ENCODE measurements around the gene CYSTM1. TPM values are rescaled to one million over a fixed set of nuclear protein-coding genes. Genes with fewer than 3 reads are reported as not detected.

Gene CYSTM1
- total RNA-seq, 2 experiments from 2014 or later, result 22.3 to 25.1 TPM

DNA sequence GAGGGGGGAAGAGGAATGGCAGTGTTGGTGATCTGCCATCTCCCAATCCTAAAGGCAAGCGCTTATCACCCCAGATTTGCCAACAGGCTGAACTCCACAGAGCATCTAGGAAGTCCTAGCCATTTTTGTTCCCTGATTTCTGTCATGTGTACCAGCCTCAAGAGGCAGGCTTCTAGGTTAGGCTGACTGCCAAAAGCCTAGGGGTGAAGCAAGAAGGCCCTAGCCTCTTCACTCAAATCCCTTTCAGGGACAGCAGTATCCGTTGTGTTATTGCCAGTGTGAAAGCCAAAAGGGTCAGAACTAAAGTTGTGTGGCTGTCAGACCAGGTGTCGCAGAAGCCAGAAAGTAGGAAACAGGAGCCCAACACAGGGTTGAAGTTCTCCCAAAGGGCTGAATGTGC is 34.6 kb upstream of the CYSTM1 start:
- Mint-ChIP-seq H3K4me3 (no peak overlapping the region), H3K36me3 (ENCODE audit: low read depth) (no peaks in the 10 kb centered on the region), H3K27ac (no peak overlapping the region), H3K4me1 (ENCODE audit: low read depth) (peaks cover 9% of the 10 kb centered on the region), H3K27me3 (ENCODE audit: low read depth) (peaks cover 8% of the 10 kb centered on the region), H3K9me3 (no peaks in the 10 kb centered on the region)
- intact Hi-C loops (cut with micrococcal nuclease), result loop anchor here (10.0 kb wide), 1 partner anchor 904 kb away; no protein-coding TSS in a partner anchor
- DNase-seq, result no peak
- CTCF ChIA-PET, result interaction anchor here (1.3 to 4.6 kb wide), 3 partner anchors 11 to 67 kb away, joined by 3 to 16 read pairs (median 5); no protein-coding TSS in a partner anchor

DNA sequence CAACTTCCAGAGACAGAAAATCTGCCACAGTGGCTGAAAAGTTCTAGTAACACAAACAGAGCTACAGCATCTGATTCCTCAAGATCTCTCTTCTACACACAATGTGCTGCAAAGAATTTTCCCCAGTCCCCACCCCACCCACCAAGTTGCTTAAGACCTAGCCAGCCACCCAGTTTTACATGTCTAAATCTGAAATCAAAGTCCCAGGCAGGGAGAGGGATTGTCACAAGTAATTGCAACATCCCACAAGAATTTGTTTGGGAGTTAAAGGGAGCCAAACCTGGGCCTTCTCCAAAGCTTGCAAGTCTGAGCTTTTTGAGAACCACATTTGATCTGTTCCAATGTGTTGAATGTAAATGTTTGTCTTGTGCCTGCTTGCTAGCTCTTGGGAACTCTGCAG is 33.7 kb upstream of the CYSTM1 start:
- no peak for DNase-seq
- intact Hi-C loops (cut with micrococcal nuclease), result loop anchor here (10.0 kb wide), 1 partner anchor 904 kb away; no protein-coding TSS in a partner anchor
- Mint-ChIP-seq H3K27ac (no peak overlapping the region), H3K36me3 (ENCODE audit: low read depth) (no peaks in the 10 kb centered on the region), H3K4me1 (ENCODE audit: low read depth) (peaks cover 14% of the 10 kb centered on the region), H3K9me3 (no peaks in the 10 kb centered on the region), H3K27me3 (ENCODE audit: low read depth) (peaks cover 11% of the 10 kb centered on the region), H3K4me3 (no peak overlapping the region)
- CTCF ChIA-PET, result interaction anchor here (0.7 to 6.6 kb wide), 6 partner anchors 9 to 67 kb away, joined by 3 to 80 read pairs (median 3); no protein-coding TSS in a partner anchor

DNA sequence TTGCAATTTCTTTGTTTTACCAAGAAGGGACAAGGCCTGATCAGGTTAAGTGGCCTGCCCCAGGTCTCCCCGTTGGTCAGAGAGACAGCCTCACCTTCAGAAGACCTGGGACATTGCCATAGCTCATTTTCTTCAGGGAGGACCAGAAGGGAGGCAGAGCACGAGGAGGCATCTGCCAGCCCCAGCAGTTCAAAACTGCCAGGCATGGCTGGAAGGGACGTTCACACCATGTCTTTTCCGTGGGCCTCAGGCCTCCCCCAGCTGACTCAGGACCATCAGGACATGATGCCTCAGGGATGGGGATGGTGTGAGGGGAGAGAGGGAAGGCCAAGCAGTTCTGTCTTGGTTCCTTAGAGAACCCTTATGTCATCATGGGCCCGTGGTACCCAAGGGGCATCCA is 32.7 kb upstream of the CYSTM1 start:
- no peak for DNase-seq
- peaks cover 15% of the 10 kb centered on the region for H3K4me1 Mint-ChIP-seq (ENCODE audit: low read depth)
- H3K36me3 Mint-ChIP-seq (ENCODE audit: low read depth), result no peaks in the 10 kb centered on the region
- no peak overlapping the region for H3K27ac Mint-ChIP-seq
- CTCF ChIA-PET, result interaction anchor here (0.6 to 6.6 kb wide), 10 partner anchors 10 to 243 kb away, joined by 3 to 80 read pairs (median 4); no protein-coding TSS in a partner anchor
- H3K4me3 Mint-ChIP-seq, result no peak overlapping the region
- no peaks in the 10 kb centered on the region for H3K9me3 Mint-ChIP-seq
- peaks cover 18% of the 10 kb centered on the region for H3K27me3 Mint-ChIP-seq (ENCODE audit: low read depth)
- intact Hi-C loops (cut with micrococcal nuclease), result loop anchor here (10.0 kb wide), 1 partner anchor 903 kb away; no protein-coding TSS in a partner anchor

DNA sequence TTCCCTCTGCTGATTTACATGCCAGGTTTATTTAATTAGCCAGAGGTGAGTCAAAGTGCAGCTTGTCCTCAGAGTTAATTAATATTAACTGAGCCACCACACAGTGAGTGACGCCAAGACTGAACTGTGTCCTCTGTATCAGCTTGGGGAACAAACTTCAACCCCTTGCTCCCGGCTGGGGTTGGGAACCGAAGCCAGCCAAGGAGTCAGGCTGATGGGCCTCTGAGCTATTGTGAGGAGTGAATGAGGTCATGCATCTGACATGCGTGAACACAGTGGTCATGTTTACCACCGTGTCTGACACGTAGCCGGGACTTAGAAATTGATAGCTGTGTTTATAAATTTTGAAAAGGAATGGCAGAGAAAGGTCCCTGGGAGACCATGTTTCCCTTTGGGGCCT is 32.1 kb upstream of the CYSTM1 start:
- no peaks in the 10 kb centered on the region for H3K36me3 Mint-ChIP-seq (ENCODE audit: low read depth)
- no peak overlapping the region for H3K27ac Mint-ChIP-seq
- CTCF ChIA-PET, result interaction anchor here (0.6 to 6.6 kb wide), 11 partner anchors 8 to 209 kb away, joined by 3 to 80 read pairs (median 24); no protein-coding TSS in a partner anchor
- no peak for DNase-seq
- no peak overlapping the region for H3K4me3 Mint-ChIP-seq
- intact Hi-C loops (cut with micrococcal nuclease), result loop anchor here (10.0 kb wide), 1 partner anchor 902 kb away; no protein-coding TSS in a partner anchor
- no peaks in the 10 kb centered on the region for H3K9me3 Mint-ChIP-seq
- H3K4me1 Mint-ChIP-seq (ENCODE audit: low read depth), result peaks cover 15% of the 10 kb centered on the region
- peaks cover 19% of the 10 kb centered on the region for H3K27me3 Mint-ChIP-seq (ENCODE audit: low read depth)

DNA sequence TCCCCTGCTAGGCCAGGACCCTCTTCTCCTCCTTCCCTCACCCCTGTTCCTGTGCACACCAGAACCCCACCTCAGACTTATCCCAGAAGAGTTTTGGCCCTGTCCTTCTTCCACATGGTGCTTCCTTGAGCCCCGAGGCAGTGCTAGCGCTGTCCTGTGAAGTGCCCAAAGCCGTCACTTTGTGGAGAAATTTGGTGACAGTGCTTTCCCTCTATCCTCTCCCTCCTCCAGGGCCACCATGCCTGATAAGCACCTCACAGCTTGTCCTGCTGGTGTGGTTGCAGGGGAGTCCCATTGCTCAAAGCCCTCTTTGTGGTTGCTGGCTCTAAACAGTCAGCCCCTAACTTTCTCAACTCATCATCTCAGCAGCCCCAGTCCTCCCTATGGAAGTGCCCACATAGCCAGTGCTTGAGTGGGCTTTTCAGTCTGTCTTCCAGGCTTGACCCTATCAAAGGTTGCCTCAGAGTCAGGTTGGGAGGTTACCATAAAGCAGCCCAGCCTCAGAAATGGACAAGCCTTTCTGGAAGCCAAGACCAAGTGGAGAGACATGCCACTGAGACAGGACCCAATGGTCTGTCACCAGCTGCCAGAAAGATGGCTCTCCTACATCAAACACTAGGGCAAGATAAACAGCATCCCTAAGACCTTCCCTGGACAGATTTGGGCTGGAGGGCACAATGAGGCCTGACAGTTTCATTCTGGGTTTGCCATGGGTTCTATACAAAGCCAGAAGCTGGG is 31.3 kb upstream of the CYSTM1 start:
- no peak overlapping the region for H3K27ac Mint-ChIP-seq
- intact Hi-C loops (cut with micrococcal nuclease), result loop anchor here (1.0 to 10.0 kb wide), 4 partner anchors 14 to 901 kb away; partner anchors contain the start of gene PURA
- H3K9me3 Mint-ChIP-seq, result no peaks in the 10 kb centered on the region
- H3K4me3 Mint-ChIP-seq, result no peak overlapping the region
- H3K27me3 Mint-ChIP-seq (ENCODE audit: low read depth), result peaks cover 20% of the 10 kb centered on the region
- CTCF ChIA-PET, result interaction anchor here (0.7 to 6.6 kb wide), 21 partner anchors 9 to 208 kb away, joined by 3 to 80 read pairs (median 6); partner anchors contain the start of gene NRG2
- no peaks in the 10 kb centered on the region for H3K36me3 Mint-ChIP-seq (ENCODE audit: low read depth)
- H3K4me1 Mint-ChIP-seq (ENCODE audit: low read depth), result peaks cover 15% of the 10 kb centered on the region
- DNase-seq, result no peak

DNA sequence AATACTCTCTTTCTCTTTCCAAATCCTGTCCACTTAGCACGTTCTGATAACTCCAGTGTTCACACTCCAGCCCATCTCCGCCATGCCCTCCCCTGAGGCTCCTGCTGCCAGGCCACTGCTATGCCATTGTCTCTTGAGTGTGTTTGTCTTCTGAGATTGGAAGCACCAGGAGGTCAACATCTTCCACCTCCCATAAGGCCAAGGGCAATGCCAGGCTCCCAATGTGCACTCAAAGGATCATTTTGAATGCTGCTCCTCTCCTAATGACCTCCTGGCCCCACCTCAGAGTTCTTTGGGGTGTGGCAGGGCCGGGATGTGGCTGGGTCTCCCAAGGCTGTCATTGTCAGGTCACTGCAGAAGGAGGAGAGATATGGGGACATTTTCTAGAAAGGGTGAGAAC is 29.7 kb upstream of the CYSTM1 start:
- no peak for DNase-seq
- CTCF ChIA-PET, result interaction anchor here (0.6 to 6.6 kb wide), 22 partner anchors 11 to 176 kb away, joined by 3 to 80 read pairs (median 8); partner anchors contain the start of gene NRG2
- H3K9me3 Mint-ChIP-seq, result no peaks in the 10 kb centered on the region
- peak overlapping the region; percentile 52 for H3K4me3 Mint-ChIP-seq
- H3K36me3 Mint-ChIP-seq (ENCODE audit: low read depth), result no peaks in the 10 kb centered on the region
- intact Hi-C loops (cut with micrococcal nuclease), result loop anchor here (10.0 kb wide), 1 partner anchor 900 kb away; no protein-coding TSS in a partner anchor
- no peak overlapping the region for H3K27ac Mint-ChIP-seq
- H3K4me1 Mint-ChIP-seq (ENCODE audit: low read depth), result peaks cover 15% of the 10 kb centered on the region
- H3K27me3 Mint-ChIP-seq (ENCODE audit: low read depth), result peaks cover 20% of the 10 kb centered on the region

DNA sequence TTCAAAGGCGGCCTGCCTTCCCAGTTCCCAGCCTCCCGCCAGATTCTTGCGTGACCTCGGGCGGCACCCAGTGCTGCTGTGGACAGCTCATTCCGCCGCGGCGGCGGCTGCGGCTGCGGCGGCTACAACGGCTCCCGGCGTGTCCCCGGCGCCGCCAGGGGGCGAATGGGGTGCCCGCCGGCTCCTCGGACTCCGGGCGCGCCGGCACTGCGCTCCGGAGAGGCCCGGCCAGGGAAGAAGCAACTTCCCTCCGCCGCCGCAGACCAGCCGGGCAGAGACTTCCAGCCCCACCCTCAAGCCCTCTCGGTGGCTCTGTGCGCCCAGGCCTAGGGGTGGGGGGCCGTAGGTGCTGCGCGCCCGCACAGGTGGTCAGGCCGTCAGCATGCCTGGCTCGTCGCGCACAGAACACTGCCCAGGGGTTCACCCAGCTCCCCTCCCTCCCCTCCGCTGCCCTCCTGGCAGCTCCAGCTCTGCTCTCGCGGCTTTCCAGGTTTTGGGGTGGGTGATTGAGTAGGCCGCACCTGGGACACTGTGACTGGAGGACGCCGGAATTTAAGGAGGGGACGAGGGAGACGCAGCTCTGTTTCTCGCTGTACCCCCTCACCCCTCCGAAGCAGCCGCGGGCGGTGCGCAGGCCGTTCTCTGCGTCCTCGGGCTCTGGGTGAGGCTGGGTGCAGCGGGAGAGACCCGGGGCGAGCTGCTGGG is 29.0 kb upstream of the CYSTM1 start:
- DNase-seq, result peak; percentile 64
- Mint-ChIP-seq H3K27me3 (ENCODE audit: low read depth) (peaks cover 20% of the 10 kb centered on the region), H3K4me3 (peak overlapping the region; percentile 52), H3K4me1 (ENCODE audit: low read depth) (peaks cover 15% of the 10 kb centered on the region), H3K27ac (no peak overlapping the region), H3K36me3 (ENCODE audit: low read depth) (no peaks in the 10 kb centered on the region), H3K9me3 (no peaks in the 10 kb centered on the region)
- CTCF ChIA-PET, result interaction anchor here (0.6 to 6.6 kb wide), 20 partner anchors 11 to 198 kb away, joined by 3 to 80 read pairs (median 6); no protein-coding TSS in a partner anchor
- intact Hi-C loops (cut with micrococcal nuclease), result loop anchor here (1.0 to 10.0 kb wide), 2 partner anchors 211 to 899 kb away; no protein-coding TSS in a partner anchor

DNA sequence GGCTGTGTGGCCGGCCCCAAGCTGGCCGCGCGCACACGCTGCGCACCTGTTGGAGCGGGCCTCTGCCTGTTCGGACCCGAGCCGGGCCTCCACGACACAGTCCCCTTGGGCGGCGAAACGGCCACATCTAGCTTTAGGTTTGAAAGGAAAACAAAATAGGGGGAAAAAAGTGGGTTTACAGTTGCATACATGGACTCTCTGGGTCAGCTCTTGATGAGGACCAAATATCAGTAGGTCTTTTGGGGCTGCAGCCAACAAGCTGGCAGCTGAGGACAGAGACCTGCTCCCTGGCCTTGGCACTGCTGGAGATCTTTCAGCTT is 28.5 kb upstream of the CYSTM1 start:
- Mint-ChIP-seq H3K4me3 (peak overlapping the region; percentile 34), H3K36me3 (ENCODE audit: low read depth) (no peaks in the 10 kb centered on the region), H3K27me3 (ENCODE audit: low read depth) (peaks cover 20% of the 10 kb centered on the region), H3K9me3 (no peaks in the 10 kb centered on the region), H3K4me1 (ENCODE audit: low read depth) (peaks cover 15% of the 10 kb centered on the region), H3K27ac (no peak overlapping the region)
- intact Hi-C loops (cut with micrococcal nuclease), result loop anchor here (1.0 to 10.0 kb wide), 2 partner anchors 211 to 898 kb away; no protein-coding TSS in a partner anchor
- CTCF ChIA-PET, result interaction anchor here (1.0 to 6.6 kb wide), 13 partner anchors 10 to 197 kb away, joined by 3 to 80 read pairs (median 4); partner anchors contain the start of gene PURA
- no peak for DNase-seq

DNA sequence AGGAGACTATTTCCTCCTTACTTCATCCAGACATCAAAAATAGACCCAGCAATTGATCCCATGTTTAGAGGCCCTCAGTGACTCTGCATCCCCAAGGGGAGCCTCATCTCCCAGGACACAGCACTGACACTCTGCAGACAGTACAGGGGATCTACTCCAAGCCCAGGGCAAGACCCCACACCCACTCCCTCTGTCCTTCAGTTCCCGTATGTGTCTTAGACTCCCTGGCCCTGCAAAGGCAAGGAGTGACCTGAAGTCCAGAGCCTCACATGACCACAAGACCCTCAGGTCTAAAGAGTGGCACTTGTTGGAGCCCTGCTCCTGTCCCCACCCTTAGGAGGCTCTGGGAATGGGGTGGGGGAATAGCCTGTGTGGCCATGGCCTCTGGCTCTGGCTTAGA is 27.5 kb upstream of the CYSTM1 start:
- CTCF ChIA-PET, result interaction anchor here (0.6 to 6.6 kb wide), 8 partner anchors 9 to 196 kb away, joined by 3 to 80 read pairs (median 4); partner anchors contain the start of gene PURA
- Mint-ChIP-seq H3K27me3 (ENCODE audit: low read depth) (peaks cover 20% of the 10 kb centered on the region), H3K9me3 (no peaks in the 10 kb centered on the region), H3K27ac (no peak overlapping the region), H3K4me3 (no peak overlapping the region), H3K4me1 (ENCODE audit: low read depth) (peaks cover 15% of the 10 kb centered on the region), H3K36me3 (ENCODE audit: low read depth) (no peaks in the 10 kb centered on the region)
- no peak for DNase-seq
- intact Hi-C loops (cut with micrococcal nuclease), result loop anchor here (10.0 kb wide), 1 partner anchor 897 kb away; no protein-coding TSS in a partner anchor

DNA sequence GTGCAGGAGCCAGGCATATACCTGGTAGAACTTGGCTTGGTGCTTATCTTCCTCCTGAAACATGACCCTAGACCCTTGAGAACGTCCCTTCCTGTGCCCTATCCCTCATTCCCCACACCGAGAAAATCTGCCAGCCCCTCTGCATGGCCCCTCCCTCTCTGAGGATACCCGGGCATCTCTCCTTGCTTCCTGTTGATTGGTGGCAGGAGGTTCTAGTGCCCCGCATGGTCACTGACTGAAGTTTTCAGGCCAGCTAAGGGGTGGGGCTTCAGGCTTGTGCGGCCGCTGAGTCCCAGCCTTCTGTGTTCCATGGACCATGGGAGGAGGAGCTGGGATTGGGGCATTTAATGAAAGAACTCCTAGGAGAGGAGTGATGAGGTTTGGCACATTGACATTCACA is 26.5 kb upstream of the CYSTM1 start:
- H3K27ac Mint-ChIP-seq, result no peak overlapping the region
- peaks cover 15% of the 10 kb centered on the region for H3K4me1 Mint-ChIP-seq (ENCODE audit: low read depth)
- H3K36me3 Mint-ChIP-seq (ENCODE audit: low read depth), result no peaks in the 10 kb centered on the region
- intact Hi-C loops (cut with micrococcal nuclease), result loop anchor here (10.0 kb wide), 1 partner anchor 896 kb away; no protein-coding TSS in a partner anchor
- no peaks in the 10 kb centered on the region for H3K9me3 Mint-ChIP-seq
- CTCF ChIA-PET, result interaction anchor here (5.7 kb wide), 1 partner anchor 8 kb away, joined by 79 read pairs; no protein-coding TSS in a partner anchor
- DNase-seq, result no peak
- H3K27me3 Mint-ChIP-seq (ENCODE audit: low read depth), result peaks cover 20% of the 10 kb centered on the region
- no peak overlapping the region for H3K4me3 Mint-ChIP-seq

DNA sequence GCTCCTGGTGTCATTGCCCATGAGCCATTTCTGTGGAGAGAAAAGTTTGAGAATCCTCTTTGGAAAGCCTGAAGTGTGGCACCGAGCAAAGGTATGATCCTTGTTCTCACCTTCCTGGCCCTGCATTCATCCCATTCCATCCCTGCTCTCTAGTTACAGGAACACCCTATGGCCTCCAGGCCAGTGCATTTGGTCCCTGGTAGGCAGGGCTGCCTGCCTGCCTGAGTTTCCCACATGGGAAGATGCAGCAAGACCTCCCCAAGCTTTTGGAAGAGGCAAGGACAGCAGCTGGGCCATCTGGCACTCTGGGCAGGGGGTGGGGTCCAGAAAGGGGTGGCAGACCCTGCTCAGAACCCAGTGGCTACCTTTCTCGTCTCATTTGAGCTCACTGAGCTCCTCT is 24.8 kb upstream of the CYSTM1 start:
- no peak overlapping the region for H3K4me3 Mint-ChIP-seq
- H3K27ac Mint-ChIP-seq, result no peak overlapping the region
- CTCF ChIA-PET, result no interaction called here
- intact Hi-C loops (cut with micrococcal nuclease), result loop anchor here (10.0 kb wide), 1 partner anchor 305 kb away; no protein-coding TSS in a partner anchor
- H3K9me3 Mint-ChIP-seq, result no peaks in the 10 kb centered on the region
- peaks cover 8% of the 10 kb centered on the region for H3K4me1 Mint-ChIP-seq (ENCODE audit: low read depth)
- H3K27me3 Mint-ChIP-seq (ENCODE audit: low read depth), result peaks cover 14% of the 10 kb centered on the region
- H3K36me3 Mint-ChIP-seq (ENCODE audit: low read depth), result no peaks in the 10 kb centered on the region
- no peak for DNase-seq

All from activated naive CD4-positive, alpha-beta T cell treated with anti-CD3 and anti-CD28 coated beads for 36 hours (primary cell).